Gastroesophageal sphincter (tissue), 4 donors: ENCODE data around the gene SPOCK3. TPM values are rescaled to one million over a fixed set of nuclear protein-coding genes. Genes with fewer than 3 reads are reported as not detected.

Source experiments
- ATAC-seq: fragments of 150-250 bp; one replicate; pipeline ENCODE4 v1.9.1; 2016; ENCODE audit warnings: mild to moderate bottlenecking, moderate library complexity
- H3K27ac ChIP-seq, 4 donors: fragments of 200-600 bp; sonication (generic) in 3 of 4; 1 replicate in 3 of 4; 2 replicates in 1 of 4; pipeline ENCODE4 v1.5.1; 2016 to 2019
- H3K27me3 ChIP-seq: fragments of 200-600 bp; sonication (generic); one replicate; pipeline ENCODE4 v1.5.1; 2019
- H3K36me3 ChIP-seq, 2 donors: fragments of 200-600 bp; sonication (generic); one replicate each; pipeline ENCODE4 v1.5.1; 2019; ENCODE audit warnings: control low read depth in 1 of 2
- H3K4me1 ChIP-seq, 3 donors: fragments of 200-600 bp; sonication (generic); 1 replicate in 2 of 3; 2 replicates in 1 of 3; pipeline ENCODE4 v1.5.1; 2016 to 2019; ENCODE audit warnings: control low read depth in 2 of 3
- H3K4me3 ChIP-seq, 2 donors: fragments of 200-600 bp; sonication (generic); one replicate each; pipeline ENCODE4 v1.5.1; 2019; ENCODE audit warnings: mild to moderate bottlenecking in 1 of 2, moderate library complexity in 1 of 2
- H3K9me3 ChIP-seq, 3 donors: fragments of 200-600 bp; sonication (generic); one replicate each; pipeline ENCODE4 v1.5.1; 2017 to 2019; ENCODE audit warnings: control low read depth in 2 of 3
- CTCF ChIP-seq, 4 experiments: fragments of 200-600 bp in 2 of 4; fragments of 450-650 bp in 2 of 4; sonication (generic) in 1 of 4; IDR thresholded peaks; one replicate each; pipeline ENCODE4 v1.5.1; 2017 to 2019; ENCODE audit warnings: antibody characterized with exemption in 4 of 4, mild to moderate bottlenecking in 2 of 4, moderate library complexity in 2 of 4
- EP300 ChIP-seq: sonication (generic); formaldehyde crosslinking; IDR thresholded peaks from one replicate; pipeline ENCODE4 v1.6.1; 2017; ENCODE audit warnings: antibody characterized with exemption, mild to moderate bottlenecking
- POLR2A ChIP-seq, 2 donors: fragments of 450-650 bp; IDR thresholded peaks; one replicate each; pipeline ENCODE4 v1.6.1; 2017; ENCODE audit warnings: antibody characterized with exemption in 2 of 2, mild to moderate bottlenecking in 2 of 2, moderate library complexity in 1 of 2
- POLR2AphosphoS5 ChIP-seq: sonication (generic); formaldehyde crosslinking; IDR thresholded peaks from one replicate; pipeline ENCODE4 v1.6.1; 2017; ENCODE audit warnings: antibody characterized with exemption
- WGBS, 2 donors: methylation state at CpG; one replicate each; pipeline ENCODE4 v1.1.5; 2018; ENCODE audit warnings: low coverage in 1 of 2; 5-methylcytosine and 5-hydroxymethylcytosine counted together
- total RNA-seq, 4 donors: library from RNA; depleted of rRNA; stranded (reverse); fragments of >200 nt; gene quantifications; one replicate each; pipeline ENCODE4 v1.1.0, GENCODE V29; 2016

Gene SPOCK3
- total RNA-seq, 4 donors from 2014 or later, result 0.57 to 7.8 (median 3.0) TPM

GRCh38 chr4:166842795-166843261, 391.5 kb downstream of the SPOCK3 start:
- Histone ChIP-seq H3K27me3 (no peaks in the 10 kb centered on the region), H3K4me1 (no peaks in the 10 kb centered on the region), H3K36me3 (no peaks in the 10 kb centered on the region), H3K9me3 (peaks cover 0 to 13% (median 0%) of the 10 kb centered on the region in 3 donors), H3K4me3 (no peak overlapping the region), H3K27ac (no peak overlapping the region)
- TF ChIP-seq POLR2A (IDR thresholded peaks at IDR 0.05) (no peak), POLR2AphosphoS5 (no peak), CTCF (IDR thresholded peaks at IDR 0.05) (no peak), EP300 (no peak)
- no CpG with 5 or more reads among the region's 24 CpGs for WGBS, 2 donors
- ATAC-seq, result no peak

GRCh38 chr4:166839615-166840251, 394.6 kb downstream of the SPOCK3 start:
- Histone ChIP-seq H3K4me3 (no peak overlapping the region), H3K4me1 (no peaks in the 10 kb centered on the region), H3K27me3 (no peaks in the 10 kb centered on the region), H3K36me3 (no peaks in the 10 kb centered on the region), H3K9me3 (peaks cover 0 to 13% (median 0%) of the 10 kb centered on the region in 3 donors), H3K27ac (no peak overlapping the region)
- 93 to 98% methylated on average over 2 to 4 of the region's 4 CpGs for WGBS, 2 donors
- no peak for ATAC-seq
- TF ChIP-seq CTCF (IDR thresholded peaks at IDR 0.05), result no peak
- no peak for TF ChIP-seq POLR2AphosphoS5
- no peak for TF ChIP-seq POLR2A (IDR thresholded peaks at IDR 0.05)
- TF ChIP-seq EP300, result no peak

GRCh38 chr4:166838975-166839614, 395.2 kb downstream of the SPOCK3 start:
- no peaks in the 10 kb centered on the region for H3K4me1 ChIP-seq
- H3K27ac ChIP-seq, result no peak overlapping the region
- H3K27me3 ChIP-seq, result no peaks in the 10 kb centered on the region
- TF ChIP-seq POLR2AphosphoS5, result no peak
- TF ChIP-seq EP300, result no peak
- no peak for TF ChIP-seq CTCF (IDR thresholded peaks at IDR 0.05)
- no peak for TF ChIP-seq POLR2A (IDR thresholded peaks at IDR 0.05)
- 73 to 94% methylated on average over 1 of the region's 1 CpG for WGBS, 2 donors
- H3K9me3 ChIP-seq, result peaks cover 0 to 13% (median 0%) of the 10 kb centered on the region in 3 donors
- H3K36me3 ChIP-seq, result no peaks in the 10 kb centered on the region
- H3K4me3 ChIP-seq, result no peak overlapping the region
- no peak for ATAC-seq

GRCh38 chr4:166836865-166837264, 397.4 kb downstream of the SPOCK3 start:
- TF ChIP-seq EP300, result no peak
- no peak for TF ChIP-seq CTCF (IDR thresholded peaks at IDR 0.05)
- TF ChIP-seq POLR2A (IDR thresholded peaks at IDR 0.05), result no peak
- no peak for TF ChIP-seq POLR2AphosphoS5
- Histone ChIP-seq H3K4me1 (no peaks in the 10 kb centered on the region), H3K9me3 (no peaks in the 10 kb centered on the region), H3K27ac (no peak overlapping the region), H3K4me3 (no peak overlapping the region), H3K36me3 (no peaks in the 10 kb centered on the region), H3K27me3 (no peaks in the 10 kb centered on the region)
- no peak for ATAC-seq
- 86 to 87% methylated on average over 1 of the region's 1 CpG for WGBS, 2 donors

GRCh38 chr4:166827629-166828028, 406.7 kb downstream of the SPOCK3 start:
- Histone ChIP-seq H3K36me3 (no peaks in the 10 kb centered on the region), H3K9me3 (no peaks in the 10 kb centered on the region), H3K27ac (no peak overlapping the region), H3K4me1 (no peaks in the 10 kb centered on the region), H3K27me3 (no peaks in the 10 kb centered on the region), H3K4me3 (no peak overlapping the region)
- no peak for TF ChIP-seq CTCF (IDR thresholded peaks at IDR 0.05)
- TF ChIP-seq POLR2AphosphoS5, result no peak
- ATAC-seq, result no peak
- WGBS, 2 donors, result 75 to 89% methylated on average over 1 of the region's 1 CpG
